H1 (cell line): Measurements from ENCODE around the gene USP26. TPM values are rescaled to one million over a fixed set of nuclear protein-coding genes. Genes with fewer than 3 reads are reported as not detected.

ENCODE experiments used
- CTCF ChIA-PET: fragments of 300-600 bp; sonication (Branson Sonifier 250); formaldehyde crosslinking; loops from one replicate; lab custom pipeline; 2021; ENCODE audit not compliant: partially characterized antibody; lab: Charles Lee
- POLR2A ChIA-PET: fragments of 300-600 bp; sonication (Branson Sonifier 250); formaldehyde crosslinking; loops from one replicate; lab custom pipeline; 2021; ENCODE audit warnings: inconsistent platforms; ENCODE audit not compliant: partially characterized antibody; lab: Charles Lee
- DNase-seq, 2 experiments: peaks; one replicate each; pipeline versions ENCODE4 v3.0.0 to v3.0.0-alpha.2; 2010 to 2022; ENCODE audit warnings: low spot score in 2 of 2, low read depth in 1 of 2, mixed read lengths in 1 of 2
- FAIRE-seq: peaks from 2 replicates; lab custom pipeline; 2011; peaks lifted over from hg19 to GRCh38; lab: Jason Lieb, UNC
- H2AFZ ChIP-seq: 2 replicates; pipeline ENCODE4 v1.8.1; 2012; ENCODE audit warnings: low read length, inconsistent platforms
- H2AK5ac ChIP-seq: 2 replicates; pipeline ENCODE4 v1.6.1; 2013; ENCODE audit warnings: low read depth, low read length
- H2BK120ac ChIP-seq: replicated peaks from 2 replicates; pipeline ENCODE3; 2013; ENCODE audit warnings: low read depth, low read length, inconsistent platforms
- H2BK12ac ChIP-seq: 2 replicates; pipeline ENCODE4 v1.6.1; 2013; ENCODE audit warnings: low read depth, low read length
- H2BK15ac ChIP-seq: 2 replicates; pipeline ENCODE4 v1.6.1; 2013; ENCODE audit warnings: low read length
- H2BK20ac ChIP-seq: 2 replicates; pipeline ENCODE4 v1.6.1; 2013; ENCODE audit warnings: low read length
- H2BK5ac ChIP-seq: 2 replicates; pipeline ENCODE4 v1.6.1; 2013; ENCODE audit warnings: low read depth, low read length
- H3K14ac ChIP-seq: 2 replicates; pipeline ENCODE4 v1.6.1; 2013; ENCODE audit warnings: inconsistent platforms; ENCODE audit not compliant: insufficient read length
- H3K18ac ChIP-seq: 2 replicates; pipeline ENCODE4 v1.6.1; 2013; ENCODE audit warnings: low read length; ENCODE audit errors: extremely low read depth
- H3K23ac ChIP-seq: 2 replicates; pipeline ENCODE4 v1.6.1; 2013; ENCODE audit warnings: inconsistent platforms; ENCODE audit not compliant: insufficient read length
- H3K23me2 ChIP-seq: 2 replicates; pipeline ENCODE4 v1.6.1; 2013; ENCODE audit warnings: low read depth, low read length
- H3K27ac ChIP-seq: 2 replicates; pipeline ENCODE4 v1.6.1; 2011; ENCODE audit warnings: low read depth, low read length, inconsistent platforms
- H3K27me3 ChIP-seq, 4 experiments: replicated peaks in 1 of 4; 1 replicate in 1 of 4; 2 replicates in 3 of 4; pipeline versions ENCODE4 v1.6.1 to v1.8.1; 2011 to 2013; ENCODE audit warnings: low read length in 3 of 4, mild to moderate bottlenecking in 3 of 4, inconsistent platforms in 2 of 4, mixed read lengths in 2 of 4, moderate library complexity in 1 of 4; ENCODE audit not compliant: control insufficient read depth in 3 of 4, insufficient read depth in 3 of 4; ENCODE audit errors: extremely low read depth in 1 of 4
- H3K36me3 ChIP-seq, 4 experiments: 2 replicates each; pipeline versions ENCODE4 v1.6.1 to v1.8.1; 2011 to 2013; ENCODE audit warnings: mild to moderate bottlenecking in 4 of 4, low read length in 3 of 4, moderate library complexity in 2 of 4, control low read depth in 1 of 4, inconsistent platforms in 1 of 4; ENCODE audit not compliant: insufficient read depth in 4 of 4, control insufficient read depth in 2 of 4
- H3K4ac ChIP-seq: replicated peaks from 2 replicates; pipeline ENCODE3; 2013; ENCODE audit warnings: low read length, low read depth, mixed read lengths, inconsistent platforms; ENCODE audit not compliant: insufficient read length
- H3K4me1 ChIP-seq, 4 experiments: replicated peaks in 1 of 4; 1 replicate in 1 of 4; 2 replicates in 3 of 4; pipeline versions ENCODE4 v1.6.1 to v1.8.1; 2011 to 2013; ENCODE audit warnings: low read length in 3 of 4, inconsistent platforms in 2 of 4, mixed read lengths in 1 of 4; ENCODE audit not compliant: insufficient read depth in 4 of 4, control insufficient read depth in 3 of 4
- H3K4me2 ChIP-seq, 2 experiments: 2 replicates each; pipeline versions ENCODE4 v1.6.1 to v1.8.1; 2011 to 2013; ENCODE audit warnings: low read depth in 2 of 2, low read length in 2 of 2, control low read depth in 1 of 2, inconsistent platforms in 1 of 2, mild to moderate bottlenecking in 1 of 2; ENCODE audit not compliant: insufficient read depth in 1 of 2
- H3K4me3 ChIP-seq, 4 experiments: fragments of 200-600, 300-600 bp in 1 of 4; sonication (generic), shearing (Covaris generic), sonication (Bioruptor Twin) in 1 of 4; 2 replicates each; pipeline versions ENCODE4 v1.5.1 to v1.8.1; 2011 to 2016; ENCODE audit warnings: low read length in 4 of 4, low read depth in 3 of 4, control low read depth in 2 of 4, inconsistent platforms in 2 of 4, mild to moderate bottlenecking in 2 of 4, mixed read lengths in 1 of 4, moderate library complexity in 1 of 4; ENCODE audit not compliant: insufficient read depth in 2 of 4; ENCODE audit errors: extremely low read depth in 1 of 4
- H3K56ac ChIP-seq: replicated peaks from 2 replicates; pipeline ENCODE3; 2013; ENCODE audit warnings: low read depth, mild to moderate bottlenecking, mixed read lengths, low read length, inconsistent platforms; ENCODE audit not compliant: insufficient read length
- H3K79me1 ChIP-seq: 2 replicates; pipeline ENCODE4 v1.6.1; 2013; ENCODE audit warnings: low read depth, low read length, control low read depth
- H3K79me2 ChIP-seq, 2 experiments: 2 replicates each; pipeline versions ENCODE4 v1.6.1 to v1.8.1; 2012 to 2013; ENCODE audit warnings: low read length in 2 of 2, mild to moderate bottlenecking in 2 of 2, inconsistent platforms in 1 of 2; ENCODE audit not compliant: insufficient read depth in 2 of 2, control insufficient read depth in 1 of 2
- H3K9ac ChIP-seq, 4 experiments: replicated peaks in 1 of 4; 1 replicate in 1 of 4; 2 replicates in 3 of 4; pipeline versions ENCODE4 v1.6.1 to v1.8.1; 2011 to 2013; ENCODE audit warnings: low read depth in 3 of 4, low read length in 3 of 4, control low read depth in 2 of 4, mild to moderate bottlenecking in 2 of 4, moderate library complexity in 2 of 4, inconsistent platforms in 1 of 4; ENCODE audit errors: extremely low read depth in 1 of 4
- H3K9me3 ChIP-seq, 2 experiments: 2 replicates each; pipeline versions ENCODE4 v1.6.1 to v1.8.1; 2012 to 2013; ENCODE audit warnings: mild to moderate bottlenecking in 2 of 2, moderate library complexity in 2 of 2, control low read depth in 1 of 2, inconsistent platforms in 1 of 2, low read depth in 1 of 2, low read length in 1 of 2, mixed read lengths in 1 of 2; ENCODE audit not compliant: insufficient read depth in 2 of 2
- H4K20me1 ChIP-seq, 2 experiments: replicated peaks in 1 of 2; 2 replicates each; pipeline versions ENCODE3 to v1.8.1; 2011 to 2013; ENCODE audit warnings: inconsistent platforms in 2 of 2, low read length in 2 of 2, mild to moderate bottlenecking in 1 of 2; ENCODE audit not compliant: insufficient read depth in 2 of 2, control insufficient read depth in 1 of 2
- H4K5ac ChIP-seq: 2 replicates; pipeline ENCODE4 v1.6.1; 2013; ENCODE audit warnings: low read length, low read depth, mixed read lengths, inconsistent platforms; ENCODE audit not compliant: insufficient read length
- H4K8ac ChIP-seq: 2 replicates; pipeline ENCODE4 v1.8.0; 2013; ENCODE audit warnings: mild to moderate bottlenecking, moderate library complexity, low read length, inconsistent platforms; ENCODE audit not compliant: insufficient read depth; ENCODE audit errors: extremely low read depth
- H4K91ac ChIP-seq: replicated peaks from 2 replicates; pipeline ENCODE3; 2013; ENCODE audit warnings: low read length, mixed read lengths, inconsistent platforms; ENCODE audit not compliant: insufficient read length
- BCL11A ChIP-seq, 2 experiments: IDR thresholded peaks; one replicate each; pipeline ENCODE4 v1.6.1; 2011; ENCODE audit warnings: low read depth in 2 of 2, low read length in 2 of 2, mild to moderate bottlenecking in 2 of 2
- CBX8 ChIP-seq: fragments of 300-800, 300-1000 bp; sonication (generic); IDR thresholded peaks from 2 replicates; pipeline ENCODE4 v1.7.1; 2016; ENCODE audit warnings: low read depth, low read length, borderline replicate concordance
- GTF2F1 ChIP-seq: IDR thresholded peaks from 2 replicates; pipeline ENCODE4 v1.6.1; 2012; ENCODE audit warnings: low read depth, low read length, improper control_type of control experiment, borderline replicate concordance
- JUND ChIP-seq: IDR thresholded peaks from 2 replicates; pipeline ENCODE4 v1.6.1; 2011; ENCODE audit warnings: mild to moderate bottlenecking, improper control_type of control experiment, low read length
- MAX ChIP-seq: IDR thresholded peaks from 2 replicates; pipeline ENCODE4 v1.6.1; 2012; ENCODE audit warnings: inconsistent platforms
- NANOG ChIP-seq: IDR thresholded peaks from 2 replicates; pipeline ENCODE4 v1.6.1; 2011; ENCODE audit warnings: low read length, low read depth, mild to moderate bottlenecking, inconsistent platforms; ENCODE audit not compliant: insufficient read depth, poor library complexity, severe bottlenecking
- PHF8 ChIP-seq: fragments of 200-600 bp; sonication (generic); conservative IDR thresholded peaks from 2 replicates; pipeline ENCODE4 v1.7.1; 2012; ENCODE audit warnings: low read depth, mild to moderate bottlenecking, inconsistent platforms, low read length, moderate library complexity
- POLR2AphosphoS5 ChIP-seq: IDR thresholded peaks from 2 replicates; pipeline ENCODE4 v1.6.1; 2011; ENCODE audit warnings: low read depth, low read length
- RAD21 ChIP-seq, 2 experiments: IDR thresholded peaks in 1 of 2; conservative IDR thresholded peaks in 1 of 2; 2 replicates each; pipeline ENCODE4 v1.6.1; 2011; ENCODE audit warnings: low read depth in 2 of 2, low read length in 2 of 2, improper control_type of control experiment in 1 of 2, inconsistent platforms in 1 of 2, mild to moderate bottlenecking in 1 of 2, moderate library complexity in 1 of 2
- USF2 ChIP-seq: IDR thresholded peaks from 2 replicates; pipeline ENCODE4 v1.6.1; 2011; ENCODE audit warnings: low read length, improper control_type of control experiment
- WGBS, 2 experiments: shearing (Covaris generic) in 1 of 2; methylation state at CpG; one replicate each; pipeline versions ENCODE4 v1.1.6 to v1.1.7; 2013 to 2015; ENCODE audit warnings: low lambda C conversion rate in 2 of 2, mixed read lengths in 2 of 2, inconsistent platforms in 1 of 2, low coverage in 1 of 2, missing lambda C conversion rate in 1 of 2; ENCODE audit not compliant: insufficient replicate concordance in 2 of 2, insufficient coverage in 1 of 2, insufficient read length in 1 of 2; ENCODE audit errors: extremely low coverage in 1 of 2, missing lambda C conversion rate in 1 of 2; 5-methylcytosine and 5-hydroxymethylcytosine counted together
- polyA plus RNA-seq, 7 experiments: library from polyadenylated mRNA; depleted of rRNA in 3 of 7; stranded (reverse) in 5 of 7; unstranded in 2 of 7; fragments of >200 nt in 5 of 7; fragments of 200-250 nt in 2 of 7; gene quantifications; 1 replicate in 5 of 7; 2 replicates in 1 of 7; 4 replicates in 1 of 7; pipeline versions ENCODE4 v1.2.1 to v1.2.3, GENCODE V29; 2011 to 2013; ENCODE audit warnings: missing spikeins in 2 of 7, mixed read lengths in 2 of 7
- total RNA-seq: library from RNA; stranded (reverse); fragmentation: NEBNext Ultra II Directional; extraction: Animal tissue kit (Norgen Biotek cat#: 25700); gene quantifications from 2 replicates; pipeline ENCODE4 v1.2.1, GENCODE V29; 2021

The USP26 gene
- total and polyA plus RNA-seq, 2 of the 8 experiments (the other 6 are each of a cell fraction or from before 2014, with no cell fraction given), result not detected

- H3K79me1 ChIP-seq, result no peaks in the 10 kb centered on the region
- no peaks in the 10 kb centered on the region; a peak in 1 of 7 replicates for H3K4me1 ChIP-seq
- H3K27me3 ChIP-seq, result no peaks in the 10 kb centered on the region
- TF ChIP-seq NANOG, result no peak
- TF ChIP-seq MAX, result no peak
- TF ChIP-seq BCL11A (IDR thresholded peaks at IDR 0.05; ENCODE audit: low read depth in 2 of 2, low read length in 2 of 2), result no peak
- TF ChIP-seq PHF8, result no peak
- no peak for TF ChIP-seq JUND
- TF ChIP-seq USF2, result no peak
- TF ChIP-seq RAD21 (IDR thresholded peaks at IDR 0.05 in 1 of 2, conservative IDR thresholded peaks at IDR 0.05 in 1 of 2; ENCODE audit: low read depth in 2 of 2, low read length in 2 of 2), result no peak
- TF ChIP-seq GTF2F1, result no peak
- TF ChIP-seq CBX8, result no peak
- TF ChIP-seq POLR2AphosphoS5, result no peak
- no peak overlapping the region for H3K4ac ChIP-seq
- no peak overlapping the region for H2BK12ac ChIP-seq
- H2BK15ac ChIP-seq, result no peak overlapping the region
- ChIA-PET CTCF (interaction anchor here (1.0 kb wide), 1 partner anchor 14 kb away, joined by 3 read pairs; no protein-coding TSS in a partner anchor), POLR2A (no interaction called here)
- H2BK120ac ChIP-seq, result no peak overlapping the region
- H2AK5ac ChIP-seq, result no peak overlapping the region
- H2AFZ ChIP-seq, result no peak overlapping the region
- H3K79me2 ChIP-seq, result no peaks in the 10 kb centered on the region
- H2BK5ac ChIP-seq, result no peak overlapping the region
- no peak overlapping the region for H3K4me2 ChIP-seq
- H3K9ac ChIP-seq, result no peak overlapping the region
- no peak overlapping the region for H3K56ac ChIP-seq
- WGBS, 2 experiments, result 85% methylated on average over 2 of the region's 2 CpGs; no CpG with 5 or more reads in 1 of the 2 experiments
- H4K5ac ChIP-seq, result no peak overlapping the region
- H3K4me3 ChIP-seq, result no peak overlapping the region
- no peak overlapping the region for H2BK20ac ChIP-seq
- no peak for FAIRE-seq
- no peaks in the 10 kb centered on the region for H3K36me3 ChIP-seq
- no peak overlapping the region for H4K91ac ChIP-seq
- H3K14ac ChIP-seq, result no peak overlapping the region
- H4K20me1 ChIP-seq, result no peaks in the 10 kb centered on the region
- no peak overlapping the region for H3K23ac ChIP-seq
- no peak for DNase-seq
- no peaks in the 10 kb centered on the region for H3K9me3 ChIP-seq
- no peak overlapping the region for H3K18ac ChIP-seq
- no peak overlapping the region for H3K27ac ChIP-seq
- H3K23me2 ChIP-seq, result no peaks in the 10 kb centered on the region
- H4K8ac ChIP-seq, result no peak overlapping the region
These were observed 106.1 kb downstream of the USP26 start for GRCh38 chrX:132990835-132991234.
